NCI-H2107 treated with DMSO at 0.1 percent for 48 hours (cell line): ENCODE results near the gene ELP2.
A peak's percentile ranks its signal among the peaks of the same experiment; 100 is the strongest.
"Not testable (repeated sequence)": the region's sequence is repeated elsewhere in the genome, so short reads cannot be mapped to it uniquely, and the experiment has no call there.

ENCODE experiments used
- DNase-seq: peaks from one replicate; lab custom pipeline; 2025; ENCODE audit not compliant: unreplicated experiment; lab: John Stamatoyannopoulos, UW

The ELP2 gene

GRCh38 chr18:36158266-36158867, 28.7 kb downstream of the ELP2 start:
- no peak for DNase-seq

GRCh38 chr18:36160959-36161371, 31.3 kb downstream of the ELP2 start:
- no peak for DNase-seq

GRCh38 chr18:36162981-36163380, 33.3 kb downstream of the ELP2 start:
- no peak for DNase-seq

DNA sequence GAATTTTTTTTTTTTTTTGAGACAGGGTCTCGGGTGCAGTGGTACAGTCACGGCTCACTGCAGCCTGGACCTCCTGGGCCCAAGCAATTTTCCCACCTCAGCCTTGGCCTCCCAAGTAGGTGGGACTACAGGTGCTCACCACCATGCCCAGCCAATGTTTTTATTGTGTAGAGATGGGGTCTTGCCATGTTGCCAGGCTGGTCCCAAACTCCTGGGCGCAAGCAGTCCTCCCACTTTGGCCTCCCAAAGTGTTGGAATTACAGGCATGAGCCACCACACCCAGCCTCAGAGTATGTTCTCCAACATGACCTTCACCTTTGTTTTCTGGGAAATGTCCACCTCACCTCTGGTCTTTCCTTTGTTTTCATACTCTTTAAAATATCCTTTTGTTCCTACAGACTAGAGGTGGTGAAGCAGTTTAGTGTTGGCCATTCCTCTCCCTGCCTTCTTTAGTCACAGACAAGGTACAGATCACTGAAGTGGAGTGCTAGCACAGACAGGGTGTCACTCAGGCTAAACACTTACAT, 38.1 kb downstream of the ELP2 start:
- DNase-seq = no peak

- not testable (repeated sequence) for DNase-seq
Observed at GRCh38 chr18:36168296-36168695, 38.6 kb downstream of the ELP2 start.

GRCh38 chr18:36169938-36170337, 40.2 kb downstream of the ELP2 start:
- DNase-seq = no peak

DNA sequence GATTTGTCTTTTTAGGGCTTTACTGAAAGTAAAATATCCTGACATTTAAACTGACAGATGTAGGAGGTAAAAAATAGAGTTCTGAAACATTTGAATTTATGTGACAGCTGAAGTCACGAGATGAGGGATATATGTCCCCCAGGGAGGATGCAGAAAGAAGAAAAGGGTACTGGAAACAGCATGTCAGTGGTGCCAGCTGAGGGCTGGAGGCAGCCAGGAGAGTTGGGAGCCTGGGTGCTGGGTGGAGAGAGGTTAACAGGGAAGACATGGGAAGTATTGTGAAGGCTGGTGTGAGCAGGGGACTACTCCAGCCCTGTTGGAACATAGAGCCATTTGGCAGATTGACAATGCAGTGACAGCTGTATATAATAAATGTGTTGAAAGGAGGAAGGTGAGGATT, 45.8 kb downstream of the ELP2 start:
- DNase-seq = no peak

GRCh38 chr18:36176177-36176584, 46.5 kb downstream of the ELP2 start:
- no peak for DNase-seq

- DNase-seq = no peak
Observed at GRCh38 chr18:36176711-36177110, 47.0 kb downstream of the ELP2 start.

DNA sequence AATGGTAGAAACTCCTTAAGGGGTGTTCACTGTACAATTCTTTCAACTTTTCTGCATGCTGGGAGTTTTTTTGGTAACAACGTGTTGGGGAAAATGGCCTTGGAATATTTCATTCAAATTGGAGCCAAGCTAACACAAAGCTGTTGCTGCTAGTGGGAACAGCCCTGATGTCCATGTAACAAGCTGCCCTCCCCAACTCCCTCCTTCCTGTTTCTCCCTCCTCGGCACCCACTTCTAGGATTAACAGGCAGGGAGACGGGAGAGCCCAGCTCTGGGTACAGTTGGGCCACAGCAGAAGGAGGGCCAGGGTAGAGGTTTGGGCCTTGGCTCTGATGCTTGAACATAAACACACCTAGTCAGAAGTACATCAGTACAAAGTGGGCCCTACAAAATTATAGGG, 48.2 kb downstream of the ELP2 start:
- no peak for DNase-seq

DNA sequence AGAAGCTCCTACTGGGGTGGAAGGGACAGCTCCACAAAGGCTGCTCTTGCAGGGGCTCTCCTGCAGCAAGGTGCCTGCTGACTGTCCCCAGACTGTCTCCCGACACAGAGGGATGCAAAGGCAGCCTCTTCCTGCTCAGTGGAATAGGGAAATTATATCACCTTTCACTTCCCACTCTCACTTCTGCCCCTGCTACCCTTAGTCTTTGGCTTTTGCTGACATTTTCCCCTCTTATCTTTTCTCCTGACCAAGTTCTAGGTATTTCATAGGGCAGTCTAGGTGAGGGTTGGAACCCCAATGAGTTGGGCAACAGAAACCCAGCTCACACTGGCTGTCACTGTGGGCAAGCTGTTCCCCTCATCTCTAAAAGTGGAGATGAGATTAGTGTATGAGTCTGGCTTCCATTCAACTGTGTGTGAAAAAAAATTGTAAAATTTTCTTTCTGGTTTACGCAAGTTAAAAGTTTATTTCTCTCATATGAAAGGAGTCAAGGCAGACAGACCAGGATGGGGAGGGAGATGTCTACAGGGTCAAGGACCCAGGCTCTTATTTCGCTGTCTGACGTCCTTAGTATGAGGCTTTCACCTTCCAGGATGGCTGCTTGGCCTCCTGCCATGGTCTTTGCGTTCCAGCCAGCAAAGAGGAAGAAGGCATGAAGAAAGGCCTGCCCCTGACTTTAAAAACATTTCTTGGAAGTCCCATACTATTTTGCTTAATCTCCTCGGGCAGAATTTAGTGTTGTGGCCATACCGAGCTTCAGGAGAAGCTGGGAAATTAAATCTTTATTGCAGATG, 50.1 kb downstream of the ELP2 start:
- DNase-seq = no peak

- DNase-seq = no peak
Observed at GRCh38 chr18:36181441-36181840, 51.7 kb downstream of the ELP2 start.

DNA sequence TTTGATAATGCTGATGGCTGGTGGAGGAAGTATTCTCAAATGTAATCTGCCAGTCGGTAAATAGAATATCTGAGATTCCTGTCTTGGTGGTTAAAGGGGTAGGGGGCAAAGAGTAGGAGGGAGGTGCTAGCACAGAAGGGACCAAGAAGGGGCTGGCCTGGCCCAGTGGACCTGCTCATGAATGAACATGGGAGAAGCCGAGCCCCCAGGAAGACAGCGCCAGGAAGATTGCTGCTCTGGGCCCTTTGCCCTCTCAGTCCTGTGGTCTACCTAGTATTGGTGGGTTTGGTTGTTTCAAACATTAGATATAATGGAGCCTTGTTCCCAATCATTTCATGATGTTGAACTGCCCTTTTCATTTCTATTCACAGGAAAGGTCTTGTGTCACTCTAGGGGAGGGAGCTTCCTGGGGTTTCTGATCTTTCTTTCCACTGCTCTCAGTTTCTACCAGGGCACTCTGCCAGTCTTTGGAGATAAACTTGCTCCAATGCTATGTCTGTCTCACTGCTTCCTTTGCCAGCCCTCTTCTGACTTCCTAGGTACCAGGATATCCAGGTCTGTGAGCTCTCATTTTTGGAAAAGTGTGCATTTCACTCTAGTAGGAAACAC, 52.3 kb downstream of the ELP2 start:
- no peak for DNase-seq

DNA sequence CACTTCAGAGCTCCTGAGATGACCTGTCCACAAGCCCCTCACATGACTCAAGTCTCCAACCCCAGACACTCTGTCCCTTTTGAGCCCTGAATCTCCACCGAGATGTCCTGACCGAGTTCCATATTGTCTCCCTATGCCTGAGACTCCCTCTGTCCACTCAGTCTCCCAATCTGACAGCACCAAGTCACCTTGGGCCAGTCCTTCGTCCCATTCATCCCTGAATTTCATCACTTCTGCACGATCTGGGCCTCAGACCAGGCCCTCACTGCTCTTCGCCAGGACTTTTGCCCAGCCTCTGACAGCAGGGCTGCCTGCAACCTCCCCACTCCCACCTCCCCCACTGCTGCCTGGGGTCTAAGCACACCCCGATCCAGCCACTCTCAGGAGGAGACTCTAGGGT, 53.3 kb downstream of the ELP2 start:
- no peak for DNase-seq

DNA sequence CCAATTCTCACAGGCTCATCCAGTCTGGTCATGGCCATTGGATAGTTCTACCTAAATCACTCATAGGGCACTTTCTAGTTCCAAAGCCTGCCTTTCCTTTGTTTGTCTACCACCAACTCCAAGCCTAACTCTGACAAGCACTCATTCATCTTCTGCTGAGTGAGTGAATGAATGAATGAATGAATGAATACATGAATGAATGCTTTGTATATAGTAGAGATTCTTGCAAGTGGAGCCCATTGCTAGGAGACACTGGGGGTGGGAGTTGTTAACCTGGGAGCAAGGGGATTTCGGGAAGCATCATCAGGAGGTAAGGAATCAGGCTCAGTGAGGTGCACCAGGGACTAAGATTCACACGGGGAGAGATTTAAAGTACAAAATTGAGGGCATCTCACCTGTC, 54.3 kb downstream of the ELP2 start:
- DNase-seq = no peak

GRCh38 chr18:36185157-36185556, 55.5 kb downstream of the ELP2 start:
- peak; percentile 92 for DNase-seq

DNA sequence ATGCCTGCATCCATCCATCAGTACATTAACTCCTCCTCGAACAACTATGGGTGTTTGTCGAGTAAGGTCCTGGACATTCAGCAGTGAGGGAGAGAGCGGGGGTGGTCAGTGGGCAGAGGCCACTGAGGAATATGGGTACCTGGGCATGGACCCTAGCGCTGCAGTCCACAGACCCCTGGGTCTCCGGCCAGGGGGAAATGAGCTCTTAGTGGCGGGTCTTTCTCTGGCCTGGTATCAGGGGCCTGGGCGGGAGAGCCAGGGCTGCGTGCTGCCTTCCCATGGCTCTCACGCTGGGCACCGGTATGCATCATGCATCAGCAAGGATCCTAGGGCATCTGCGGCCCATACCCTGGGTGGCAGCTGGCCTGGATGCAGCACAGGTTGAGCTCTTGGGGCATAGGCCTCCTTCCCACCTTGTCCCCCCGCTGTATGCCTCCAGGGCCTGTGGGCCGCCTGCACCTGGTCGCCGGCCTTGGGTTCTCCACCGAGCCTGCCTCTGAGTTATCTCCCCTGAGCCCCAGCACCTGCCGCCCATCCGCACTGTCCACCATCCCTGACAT, 56.3 kb downstream of the ELP2 start:
- no peak for DNase-seq

GRCh38 chr18:36186461-36187192, 56.9 kb downstream of the ELP2 start:
- peak; percentile 64 for DNase-seq

DNA sequence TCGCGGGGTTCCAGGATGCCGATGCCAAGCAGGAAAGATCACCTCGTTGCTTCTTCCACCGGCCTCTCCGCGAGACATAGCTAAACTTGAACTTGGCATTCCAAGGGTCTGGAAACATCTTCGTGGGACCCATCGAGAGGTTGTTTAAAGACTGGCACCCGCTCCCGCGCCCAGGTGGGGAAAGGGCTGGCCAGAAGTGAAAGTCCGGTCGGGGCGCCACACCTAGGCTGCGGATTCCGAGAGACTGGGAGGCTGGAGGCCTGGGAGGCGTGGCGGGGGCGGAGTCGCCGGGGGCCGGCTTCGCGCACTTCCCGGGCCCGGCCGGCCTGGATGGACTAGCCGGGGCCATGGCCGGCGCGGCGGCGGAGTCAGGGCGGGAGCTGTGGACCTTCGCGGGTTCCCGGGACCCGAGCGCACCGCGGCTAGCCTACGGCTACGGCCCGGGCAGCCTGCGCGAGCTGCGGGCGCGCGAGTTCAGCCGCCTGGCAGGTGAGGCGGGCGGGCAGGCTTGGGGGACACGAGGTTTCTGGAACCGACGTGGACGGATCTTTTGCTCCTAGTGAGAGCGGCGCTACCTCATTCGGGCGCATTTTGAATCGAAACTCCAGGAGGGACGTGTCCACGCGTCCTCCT, 57.6 kb downstream of the ELP2 start, which contains the start of gene MOCOS:
MOCOS (plus strand) TSS at position 305 of the 633 bp plus-strand sequence; CDS start at position 348, 43 bp downstream.
- no peak for DNase-seq
